Inflammatory macrophage treated with lipopolysaccharide for 1 hour (primary cell): ENCODE results near the gene NID2.

Experiments used
- DNase-seq, 2 donors: peaks; one replicate each; pipeline ENCODE4 v3.0.0-alpha.2; 2020 to 2022

The NID2 gene, protein sequence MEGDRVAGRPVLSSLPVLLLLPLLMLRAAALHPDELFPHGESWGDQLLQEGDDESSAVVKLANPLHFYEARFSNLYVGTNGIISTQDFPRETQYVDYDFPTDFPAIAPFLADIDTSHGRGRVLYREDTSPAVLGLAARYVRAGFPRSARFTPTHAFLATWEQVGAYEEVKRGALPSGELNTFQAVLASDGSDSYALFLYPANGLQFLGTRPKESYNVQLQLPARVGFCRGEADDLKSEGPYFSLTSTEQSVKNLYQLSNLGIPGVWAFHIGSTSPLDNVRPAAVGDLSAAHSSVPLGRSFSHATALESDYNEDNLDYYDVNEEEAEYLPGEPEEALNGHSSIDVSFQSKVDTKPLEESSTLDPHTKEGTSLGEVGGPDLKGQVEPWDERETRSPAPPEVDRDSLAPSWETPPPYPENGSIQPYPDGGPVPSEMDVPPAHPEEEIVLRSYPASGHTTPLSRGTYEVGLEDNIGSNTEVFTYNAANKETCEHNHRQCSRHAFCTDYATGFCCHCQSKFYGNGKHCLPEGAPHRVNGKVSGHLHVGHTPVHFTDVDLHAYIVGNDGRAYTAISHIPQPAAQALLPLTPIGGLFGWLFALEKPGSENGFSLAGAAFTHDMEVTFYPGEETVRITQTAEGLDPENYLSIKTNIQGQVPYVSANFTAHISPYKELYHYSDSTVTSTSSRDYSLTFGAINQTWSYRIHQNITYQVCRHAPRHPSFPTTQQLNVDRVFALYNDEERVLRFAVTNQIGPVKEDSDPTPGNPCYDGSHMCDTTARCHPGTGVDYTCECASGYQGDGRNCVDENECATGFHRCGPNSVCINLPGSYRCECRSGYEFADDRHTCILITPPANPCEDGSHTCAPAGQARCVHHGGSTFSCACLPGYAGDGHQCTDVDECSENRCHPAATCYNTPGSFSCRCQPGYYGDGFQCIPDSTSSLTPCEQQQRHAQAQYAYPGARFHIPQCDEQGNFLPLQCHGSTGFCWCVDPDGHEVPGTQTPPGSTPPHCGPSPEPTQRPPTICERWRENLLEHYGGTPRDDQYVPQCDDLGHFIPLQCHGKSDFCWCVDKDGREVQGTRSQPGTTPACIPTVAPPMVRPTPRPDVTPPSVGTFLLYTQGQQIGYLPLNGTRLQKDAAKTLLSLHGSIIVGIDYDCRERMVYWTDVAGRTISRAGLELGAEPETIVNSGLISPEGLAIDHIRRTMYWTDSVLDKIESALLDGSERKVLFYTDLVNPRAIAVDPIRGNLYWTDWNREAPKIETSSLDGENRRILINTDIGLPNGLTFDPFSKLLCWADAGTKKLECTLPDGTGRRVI (N-terminal part only)

DNA sequence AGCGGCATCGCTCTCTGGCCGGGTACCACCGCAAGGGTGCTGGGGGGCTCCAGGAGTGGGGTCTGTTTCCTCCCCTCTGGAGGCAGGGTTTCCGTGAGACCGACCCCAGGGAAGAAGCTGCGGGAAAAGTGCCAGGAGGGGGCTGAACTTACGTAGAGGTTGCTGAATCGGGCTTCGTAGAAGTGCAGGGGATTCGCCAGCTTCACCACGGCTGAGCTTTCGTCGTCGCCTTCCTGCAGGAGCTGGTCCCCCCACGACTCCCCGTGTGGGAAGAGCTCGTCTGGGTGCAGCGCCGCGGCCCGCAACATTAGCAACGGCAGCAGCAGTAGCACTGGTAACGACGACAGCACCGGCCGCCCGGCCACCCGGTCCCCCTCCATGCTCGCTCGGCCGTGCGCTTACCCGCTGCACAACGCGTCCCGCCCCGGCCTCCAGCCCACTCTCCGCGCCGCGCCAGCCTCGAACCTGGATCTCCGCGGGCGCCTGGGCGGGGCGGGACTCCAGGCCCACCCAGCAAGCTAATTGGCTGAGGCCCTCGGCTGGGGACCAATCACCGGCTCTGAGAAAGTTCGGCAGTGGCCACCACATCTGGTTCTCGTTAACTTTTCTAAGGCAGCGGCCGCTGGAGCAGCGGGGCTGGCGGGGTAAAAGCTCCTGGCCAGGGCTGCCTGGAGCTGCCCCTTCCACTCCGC is at the start of gene NID2:
Gene NID2, minus strand, starts transcription at position 445 of the 692 bp plus-strand sequence. Its CDS starts 65 bp downstream, at position 380.
- no peak for DNase-seq

DNA sequence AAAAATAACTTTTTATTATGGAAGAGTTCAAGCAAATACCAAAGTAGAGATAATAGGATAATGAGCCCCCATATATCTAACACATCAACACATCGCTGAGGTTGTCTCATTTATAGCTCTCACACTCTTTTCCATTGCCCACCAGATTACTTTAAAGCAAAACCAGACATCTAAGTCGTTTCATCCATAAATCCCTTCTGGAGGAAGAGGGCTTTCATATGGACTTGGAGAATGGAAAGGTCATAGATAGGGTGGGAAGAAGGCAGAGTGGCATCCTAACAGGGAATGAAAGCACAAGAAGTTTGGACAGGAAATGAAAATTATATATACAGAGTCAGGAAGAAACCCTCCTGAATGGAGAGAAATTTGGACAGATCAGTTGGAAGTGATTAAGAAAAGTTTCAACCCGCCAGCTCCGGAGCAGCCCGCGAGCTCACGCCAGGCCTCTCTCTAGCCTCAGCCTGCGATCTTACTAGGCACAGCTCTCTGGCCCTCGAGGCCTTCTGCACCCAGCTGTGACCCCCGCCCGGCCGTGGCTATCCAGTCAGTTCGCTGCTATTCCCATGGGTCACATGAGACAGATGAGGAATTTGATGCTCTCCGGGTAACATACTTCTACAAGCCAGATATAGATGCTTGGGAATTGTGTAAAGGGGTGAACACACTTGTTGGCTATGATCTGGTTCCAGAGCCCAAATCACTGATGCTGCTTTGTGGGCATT is 48.4 kb upstream of the NID2 start:
- no peak for DNase-seq

DNA sequence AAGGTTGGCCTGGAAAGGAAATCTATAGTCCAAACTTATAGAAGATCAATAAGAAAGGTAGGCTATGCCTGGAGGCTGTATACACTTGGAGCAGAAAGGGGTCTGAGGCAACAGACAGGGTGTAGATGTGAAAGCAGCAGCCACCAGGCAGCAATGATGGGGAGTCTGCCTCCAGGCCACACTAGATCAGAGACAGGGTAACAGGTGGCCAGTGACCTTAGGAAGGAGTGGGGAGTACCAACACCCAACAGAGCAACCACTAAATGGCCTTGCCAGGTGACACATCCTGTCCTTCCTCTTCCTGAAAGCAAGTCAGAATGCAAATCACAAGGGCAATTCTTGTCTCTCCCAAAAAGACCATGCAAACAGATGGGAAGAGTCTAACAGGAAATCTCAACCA is 46.4 kb upstream of the NID2 start:
- DNase-seq = no peak

DNA sequence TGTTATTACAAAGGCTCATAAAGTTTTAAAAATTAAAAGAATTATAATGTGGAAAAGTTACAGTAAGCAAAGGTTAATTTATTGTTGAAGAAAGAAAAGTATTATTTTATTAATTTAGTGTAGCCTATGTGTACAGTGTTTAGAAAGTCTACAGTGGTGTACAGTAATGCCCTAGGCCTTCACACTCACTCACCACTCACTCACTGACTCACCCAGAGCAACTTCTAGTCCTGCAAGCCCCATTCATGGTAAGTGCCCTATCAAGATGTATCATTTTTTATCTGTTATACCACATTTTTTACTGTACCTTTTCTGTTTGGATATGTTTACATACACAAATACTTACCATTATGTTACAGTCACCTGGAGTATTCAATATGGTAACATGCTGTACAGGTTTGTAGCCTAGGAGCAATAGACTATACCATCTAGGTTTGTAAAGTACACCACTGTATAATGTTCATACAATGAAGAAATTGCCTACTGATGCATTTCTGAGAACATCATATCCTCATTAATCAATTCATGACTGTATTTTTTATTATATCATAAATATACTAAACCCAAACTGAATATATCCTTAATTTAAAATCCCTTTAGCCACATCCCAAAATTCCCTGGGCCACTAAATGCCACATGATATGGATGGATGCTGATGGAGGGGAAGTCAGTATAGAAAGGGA is 43.6 kb upstream of the NID2 start:
- no peak for DNase-seq

DNA sequence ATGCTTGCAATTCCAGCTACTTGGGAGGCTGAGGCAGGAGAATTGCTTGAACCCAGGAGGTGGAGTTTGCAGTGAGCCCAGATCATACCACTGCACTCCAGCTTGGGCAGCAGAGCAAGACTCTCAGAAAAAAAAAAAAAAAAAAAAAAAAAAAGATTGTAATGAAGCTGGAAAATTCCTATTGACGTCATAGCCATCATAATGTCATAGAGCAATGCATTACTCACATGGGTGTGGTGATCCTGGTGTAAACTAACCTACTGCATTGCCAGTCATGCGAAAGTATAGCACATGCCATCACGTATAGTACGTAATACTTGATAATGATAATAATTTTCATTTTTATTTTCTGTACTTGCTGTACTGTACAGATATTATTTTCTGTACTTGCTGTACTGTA is 42.7 kb upstream of the NID2 start:
- DNase-seq = no peak

DNA sequence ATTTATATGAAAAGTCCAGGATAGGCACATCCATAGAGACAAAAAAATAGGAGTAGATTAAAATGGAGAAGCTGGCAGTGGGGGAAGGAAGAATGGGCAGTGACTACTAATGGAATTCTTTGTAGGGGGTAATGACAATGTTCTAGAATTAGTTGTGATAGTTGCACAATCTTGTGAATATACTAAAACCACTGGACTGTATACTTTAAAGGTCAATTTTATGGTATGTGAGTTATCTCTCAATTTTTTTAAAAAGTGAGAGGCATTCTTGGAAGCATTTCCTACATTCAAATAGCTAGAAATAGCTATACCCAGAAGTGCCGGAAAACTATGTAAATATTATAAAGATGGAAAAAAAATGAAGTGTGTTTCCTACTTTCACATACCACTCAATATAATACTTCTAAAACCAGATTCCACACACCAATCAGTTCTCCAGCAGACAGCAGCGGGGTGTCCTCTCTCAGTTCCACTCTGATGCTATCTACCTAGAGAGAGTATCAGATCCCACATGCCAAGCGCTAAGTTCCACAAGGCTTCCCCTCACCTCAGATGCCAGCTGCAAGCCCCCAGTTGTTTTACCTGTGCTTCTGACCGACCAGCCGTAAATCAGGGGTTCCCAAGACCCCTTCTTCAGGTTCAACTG is 41.7 kb upstream of the NID2 start:
- no peak for DNase-seq

DNA sequence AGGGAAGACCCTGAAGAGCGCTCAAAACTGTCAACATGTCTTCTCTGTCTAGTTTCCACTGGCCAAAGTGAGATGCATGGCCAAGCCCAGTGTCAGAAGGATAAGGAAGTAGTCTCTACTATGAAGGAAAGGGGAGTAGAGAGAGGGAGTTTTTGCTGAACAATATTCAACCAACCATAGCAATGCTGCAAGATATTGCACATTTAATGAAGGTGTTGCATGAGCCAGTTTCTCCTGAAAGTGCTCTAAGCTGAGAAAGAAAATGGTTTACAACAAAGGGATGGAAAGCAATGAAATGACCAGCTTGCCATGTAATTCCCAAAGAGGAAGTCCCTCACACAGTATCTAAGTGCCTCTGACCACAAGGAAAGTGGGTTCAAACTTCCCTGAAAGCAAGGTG is 40.0 kb upstream of the NID2 start:
- DNase-seq = no peak

DNA sequence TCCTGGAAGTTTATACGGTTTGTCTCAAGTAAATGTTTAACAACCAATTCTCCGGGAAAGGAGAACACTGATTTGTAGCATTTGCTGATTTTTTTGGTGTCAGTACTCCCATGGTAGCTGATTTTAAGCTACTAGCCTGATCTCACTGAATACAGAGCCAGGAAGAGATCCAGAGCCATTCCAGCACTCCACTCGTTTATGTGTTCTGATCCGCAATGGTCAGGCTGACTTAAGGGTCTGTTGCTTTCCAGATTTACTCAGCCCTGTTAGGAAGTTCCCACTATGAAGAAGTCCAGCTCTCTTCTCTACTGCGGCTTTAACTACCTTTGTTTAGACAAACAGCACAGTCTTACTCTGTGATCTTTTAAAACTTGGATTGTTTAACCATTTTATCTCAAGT is 38.0 kb upstream of the NID2 start:
- no peak for DNase-seq

DNA sequence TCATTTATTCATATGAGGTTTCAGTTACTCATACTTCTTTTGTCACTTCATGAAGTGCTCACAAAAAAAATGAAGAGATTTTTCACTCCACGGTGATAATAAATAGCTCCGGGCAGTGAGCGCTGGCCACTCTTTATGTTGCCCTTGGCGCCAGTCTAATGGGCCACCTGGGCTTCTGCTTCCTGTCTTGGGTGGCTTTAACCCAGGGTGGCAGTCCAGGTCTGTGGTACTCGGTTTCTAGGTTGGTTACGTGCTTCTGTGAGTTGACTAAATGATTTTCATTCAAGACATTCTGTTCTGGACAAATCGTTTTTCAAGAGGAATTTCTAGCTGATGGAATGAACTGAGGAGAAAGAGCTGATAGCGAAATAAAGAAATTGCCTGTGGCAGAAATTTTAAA is 34.6 kb upstream of the NID2 start:
- DNase-seq = no peak

DNA sequence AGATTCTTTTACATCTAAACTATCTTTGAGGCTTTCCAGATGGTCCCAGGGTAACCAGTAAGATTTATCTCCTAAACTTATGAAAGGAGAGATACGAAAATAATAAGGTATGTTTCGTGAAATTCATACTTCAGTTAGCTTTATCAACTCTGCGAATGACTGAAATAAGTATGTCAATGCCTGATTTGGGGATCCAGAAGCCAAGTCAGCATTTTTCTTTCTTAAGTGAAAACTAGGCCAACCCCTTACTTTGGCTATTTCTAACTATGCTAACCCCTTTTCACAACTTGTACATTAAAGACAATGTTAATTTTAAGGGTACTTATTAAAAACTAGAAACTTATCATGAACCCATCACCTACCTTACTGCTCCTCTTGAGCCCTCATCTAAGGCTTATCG is 26.9 kb upstream of the NID2 start:
- DNase-seq = no peak

DNA sequence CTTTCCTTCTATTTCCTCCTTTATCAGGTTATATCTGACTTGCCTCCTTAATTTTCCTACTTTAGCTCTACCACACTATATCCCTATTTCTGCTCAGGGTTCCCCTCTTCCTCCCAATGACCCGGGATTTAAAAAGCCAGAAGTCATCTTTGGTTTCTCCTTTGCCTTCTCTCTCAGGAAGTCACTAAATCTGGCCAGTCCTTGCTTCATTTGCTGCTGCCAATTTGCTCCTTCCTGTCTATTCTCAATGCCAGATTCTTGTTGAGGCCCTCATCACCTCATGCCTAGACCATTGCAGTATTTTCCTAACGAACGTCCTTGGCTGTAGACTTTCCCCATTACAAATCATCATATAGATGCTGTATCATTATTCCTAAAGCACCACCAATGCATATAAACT is 26.5 kb upstream of the NID2 start:
- no peak for DNase-seq

DNA sequence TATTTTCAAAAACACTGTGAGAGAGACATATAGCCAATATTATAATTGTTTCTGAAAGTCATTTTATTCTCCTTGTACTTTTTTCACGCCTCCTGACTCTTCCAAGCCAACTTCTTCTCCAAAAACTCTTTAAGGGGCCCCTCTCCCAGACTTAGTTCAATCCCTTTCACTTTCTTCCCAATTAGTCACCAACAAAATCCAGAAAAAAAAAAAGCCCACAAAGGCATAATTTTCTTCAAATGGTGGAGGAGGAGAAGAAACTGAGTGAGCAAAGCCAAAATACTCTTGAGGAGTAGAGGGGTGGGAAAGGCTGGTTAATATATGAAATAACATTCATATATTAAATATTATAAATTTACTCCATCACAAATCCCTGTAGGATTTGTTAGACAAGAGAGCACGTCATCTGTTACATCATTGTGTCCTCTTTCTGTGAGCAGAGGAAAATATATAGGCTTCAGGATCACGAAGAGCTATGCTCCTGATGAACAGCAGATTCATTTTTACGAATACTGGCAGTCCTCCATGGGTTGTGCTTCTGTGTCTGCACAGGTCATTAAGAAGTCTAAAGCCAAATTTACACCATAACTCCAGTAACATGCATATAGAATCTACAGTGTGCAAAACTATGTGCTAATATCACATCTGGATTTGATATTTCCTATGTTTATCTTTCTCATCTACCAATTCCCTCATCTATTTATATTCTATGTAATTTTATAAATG is 25.9 kb upstream of the NID2 start:
- DNase-seq = no peak

DNA sequence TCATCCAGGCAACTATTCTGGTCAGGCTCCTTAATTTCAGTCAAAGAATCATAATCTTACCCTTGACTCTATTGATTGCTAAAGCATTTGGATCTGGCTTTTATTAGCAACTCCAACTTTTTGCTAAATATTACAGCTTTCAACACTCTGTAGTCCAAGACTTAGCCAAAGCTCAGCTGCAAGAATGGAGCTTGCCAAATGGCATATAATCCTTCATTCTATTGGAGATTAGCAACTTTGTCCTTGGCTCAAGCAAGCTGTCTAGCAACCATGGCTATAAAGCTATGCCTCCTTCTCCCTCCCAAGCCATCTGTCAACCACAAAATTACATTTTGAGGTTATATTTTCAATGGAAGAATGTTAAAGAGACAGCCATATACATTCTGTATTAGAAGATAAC is 23.1 kb upstream of the NID2 start:
- DNase-seq = no peak

DNA sequence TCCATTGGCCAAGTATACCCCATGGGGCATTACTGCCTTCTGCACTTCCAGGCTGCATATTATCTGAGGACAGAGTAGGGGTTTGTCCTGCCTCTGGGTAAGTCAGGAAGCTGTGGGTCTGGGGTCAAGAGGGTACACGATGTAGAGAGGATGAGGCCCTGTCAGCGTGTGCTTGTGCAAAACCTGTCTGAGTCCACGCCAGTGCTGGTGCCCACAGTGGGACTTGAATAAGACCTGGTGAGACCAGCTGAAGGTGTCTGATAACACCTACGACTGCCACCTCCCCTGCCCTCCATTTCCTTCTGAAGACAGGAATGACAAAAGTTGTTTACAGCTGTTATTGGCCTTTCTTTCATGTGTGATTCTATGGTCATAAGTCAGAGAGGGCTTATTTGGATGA is 22.1 kb upstream of the NID2 start:
- DNase-seq = no peak

DNA sequence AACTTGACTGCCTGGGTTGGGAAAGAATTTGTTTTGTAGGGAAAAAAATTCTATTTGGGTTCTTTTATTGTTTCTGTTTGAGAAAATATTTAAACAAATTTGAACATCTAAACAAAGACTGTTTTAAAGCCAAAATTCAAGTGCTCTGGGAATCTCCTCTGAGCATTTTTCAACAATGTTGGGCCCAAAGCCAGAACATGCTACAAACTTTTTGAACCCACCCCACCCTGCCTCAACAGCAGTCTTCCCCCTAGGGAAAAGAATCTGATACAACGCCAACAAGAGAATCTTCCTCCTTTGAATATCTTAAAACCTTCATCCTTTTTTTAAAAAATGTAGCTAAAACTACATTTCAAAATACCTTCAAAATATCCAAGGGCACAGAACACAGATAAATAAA is 20.4 kb upstream of the NID2 start:
- DNase-seq = no peak

DNA sequence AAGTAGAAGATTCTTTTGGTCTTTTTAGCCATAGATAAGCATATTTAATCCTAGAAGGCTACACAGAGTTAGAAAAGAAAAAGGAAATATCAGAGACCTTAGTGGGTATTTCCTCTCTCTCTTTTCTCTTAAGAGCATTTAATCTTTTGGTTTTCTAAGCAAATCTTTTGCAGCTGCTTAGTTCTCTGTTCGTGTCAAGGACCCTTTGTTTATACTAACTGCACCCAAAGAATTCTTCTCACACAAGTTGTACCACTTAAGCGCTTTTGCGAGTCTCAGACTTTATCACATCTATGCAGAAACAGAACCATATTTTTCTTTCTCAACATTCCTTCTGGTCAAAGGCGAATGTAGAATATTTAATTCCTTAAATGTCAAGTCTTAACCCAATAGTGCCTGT is 17.9 kb upstream of the NID2 start:
- no peak for DNase-seq

DNA sequence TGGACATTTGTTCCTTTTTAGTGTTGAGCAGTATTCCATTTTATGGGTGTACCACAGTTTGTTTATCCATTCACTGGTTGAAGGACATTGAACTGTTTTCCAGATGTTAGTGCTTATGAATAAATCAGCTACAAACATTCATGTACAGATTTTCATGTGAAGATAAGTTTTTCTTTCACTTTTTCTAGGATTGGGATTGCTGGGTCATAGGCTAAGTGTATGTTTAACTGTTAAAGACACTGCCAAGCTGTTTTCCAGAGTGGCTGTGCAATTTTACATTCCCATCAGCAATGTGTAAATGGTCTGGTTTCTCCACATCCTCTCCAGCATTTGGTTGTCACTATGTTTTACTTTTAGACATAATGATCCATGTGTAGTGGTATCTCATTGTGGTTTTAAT is 14.0 kb upstream of the NID2 start:
- DNase-seq = no peak

DNA sequence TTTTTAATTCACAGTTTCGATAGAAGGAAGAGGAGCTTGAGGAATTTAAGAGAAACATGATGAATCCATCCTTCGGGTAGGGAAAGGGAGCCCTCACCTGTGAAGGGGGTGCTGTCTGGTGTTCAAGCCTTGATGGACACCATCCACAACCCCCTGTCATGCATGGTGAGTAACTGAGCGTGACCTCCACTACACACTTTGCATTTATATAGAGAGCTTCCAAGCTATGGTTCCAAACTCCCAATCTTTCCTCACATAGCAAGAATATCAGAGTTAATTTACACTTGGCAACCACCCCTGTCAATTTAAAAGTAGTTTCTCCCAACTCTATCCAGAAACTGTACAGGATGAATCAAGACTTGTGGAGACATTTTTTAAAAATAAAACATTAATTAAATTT is 13.1 kb upstream of the NID2 start:
- DNase-seq = no peak

DNA sequence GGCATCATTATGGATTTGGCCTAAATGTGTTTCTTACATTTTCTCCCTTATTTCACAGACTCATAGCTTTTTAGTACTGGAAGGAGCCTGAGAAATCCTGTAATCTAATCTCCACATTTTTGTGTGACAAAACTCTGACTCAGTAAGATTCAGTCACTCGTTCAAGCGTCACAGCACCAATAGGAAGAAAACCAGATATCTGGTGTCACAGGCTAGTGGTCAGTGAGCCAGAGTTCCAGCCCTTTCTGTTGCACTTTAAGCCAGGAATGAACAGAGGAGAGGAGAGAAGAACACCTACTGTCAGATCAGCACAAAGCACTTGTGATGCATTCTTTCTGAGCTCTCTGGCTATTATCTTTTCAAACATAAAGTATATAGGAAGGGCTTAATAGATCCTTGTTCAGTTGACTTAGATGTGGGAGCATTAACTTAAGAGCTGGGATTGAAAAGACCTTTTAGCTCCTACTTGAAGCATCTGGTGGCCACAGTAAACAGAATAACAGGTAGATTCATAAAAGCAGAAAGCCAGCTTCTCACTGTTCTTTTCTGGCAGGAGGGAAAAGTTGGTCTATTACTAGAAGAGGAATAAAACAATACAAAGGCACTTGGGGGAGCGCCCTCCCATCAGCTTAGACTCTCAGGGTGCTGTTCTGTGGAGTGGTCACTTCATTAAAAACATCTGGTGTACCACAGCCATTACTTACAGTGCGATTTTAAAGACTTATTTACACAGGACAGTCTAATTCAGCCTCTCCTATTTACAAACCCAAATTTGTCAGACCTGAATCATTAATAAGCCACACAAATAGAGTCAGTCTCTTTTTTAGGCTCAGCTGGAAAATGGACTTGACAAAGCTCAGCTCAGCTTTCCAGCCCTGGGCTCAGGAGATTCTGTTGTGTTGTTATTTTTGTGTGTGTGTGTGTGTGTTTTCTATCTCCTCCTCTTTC is 12.2 kb upstream of the NID2 start:
- no peak for DNase-seq
